ENCODE measurements around the gene MSMP.
A peak's percentile ranks its signal among the peaks of the same experiment; 100 is the strongest.

MSMP gene

GRCh38 chr9:35743880-35744518 lies 10.1 kb downstream of the MSMP start:
- no peak for FAIRE-seq

GRCh38 chr9:35743452-35743851 lies 10.6 kb downstream of the MSMP start:
- no peak for FAIRE-seq
- no peak for DNase-seq (ENCODE audit: low spot score)

More at GRCh38 chr9:35743880-35744518, 10.1 kb downstream of the MSMP start:
- no peak for DNase-seq (ENCODE audit: low spot score)

GRCh38 chr9:35741740-35742139 lies 12.3 kb downstream of the MSMP start:
- FAIRE-seq, result no peak
- DNase-seq (ENCODE audit: low spot score), result no peak

GRCh38 chr9:35740243-35740642 lies 13.8 kb downstream of the MSMP start:
- DNase-seq (ENCODE audit: low spot score), result no peak
- no peak for FAIRE-seq

GRCh38 chr9:35738924-35739323 lies 15.2 kb downstream of the MSMP start:
- FAIRE-seq (no peak), DNase-seq (ENCODE audit: low spot score) (no peak)

- no peak for DNase-seq (ENCODE audit: low spot score)
- no peak for FAIRE-seq
Observed at GRCh38 chr9:35738186-35738585, 15.9 kb downstream of the MSMP start.

GRCh38 chr9:35737143-35737542 lies 16.9 kb downstream of the MSMP start:
- no peak for FAIRE-seq
- DNase-seq (ENCODE audit: low spot score), result no peak

- FAIRE-seq (no peak), DNase-seq (ENCODE audit: low spot score) (peak; percentile 71)
Observed at GRCh38 chr9:35736201-35736633, 17.9 kb downstream of the MSMP start.

GRCh38 chr9:35734096-35734495 lies 20.0 kb downstream of the MSMP start:
- DNase-seq (ENCODE audit: low spot score) (no peak), FAIRE-seq (no peak)

GRCh38 chr9:35732800-35733541 lies 21.1 kb downstream of the MSMP start:
- no peak for FAIRE-seq

GRCh38 chr9:35732185-35732799 lies 21.8 kb downstream of the MSMP start, which contains the start of the genes CREB3 and TLN1:
CREB3 (plus strand) TSS chr9:35732666; CDS start chr9:35732773, 107 bp downstream.
TLN1 (minus strand) TSS chr9:35732195; CDS start chr9:35725694, 6,501 bp downstream.
- peak; percentile 42 for FAIRE-seq

More at GRCh38 chr9:35732800-35733541, 21.1 kb downstream of the MSMP start:
- peak; percentile 61 for DNase-seq (ENCODE audit: low spot score)

GRCh38 chr9:35731415-35732184 lies 22.5 kb downstream of the MSMP start:
- FAIRE-seq, result no peak
- DNase-seq (ENCODE audit: low spot score), result peak; percentile 20

More at GRCh38 chr9:35732185-35732799, 21.8 kb downstream of the MSMP start, which contains the start of the genes CREB3 and TLN1:
- peak; percentile 98 for DNase-seq (ENCODE audit: low spot score)

GRCh38 chr9:35730486-35730854 lies 23.6 kb downstream of the MSMP start:
- DNase-seq (ENCODE audit: low spot score) (no peak), FAIRE-seq (no peak)

- peak; percentile 85 for DNase-seq (ENCODE audit: low spot score)
- peak; percentile 72 for FAIRE-seq
Observed at GRCh38 chr9:35729700-35730485, 24.2 kb downstream of the MSMP start.

- DNase-seq (ENCODE audit: low spot score) (no peak), FAIRE-seq (no peak)
Observed at GRCh38 chr9:35729101-35729500, 25.0 kb downstream of the MSMP start.

GRCh38 chr9:35728041-35728971 lies 25.8 kb downstream of the MSMP start:
- FAIRE-seq (peak; percentile 70), DNase-seq (ENCODE audit: low spot score) (peak; percentile 77)

GRCh38 chr9:35727676-35728040 lies 26.4 kb downstream of the MSMP start:
- DNase-seq (ENCODE audit: low spot score) (no peak), FAIRE-seq (no peak)

- peak; percentile 69 for DNase-seq (ENCODE audit: low spot score)
- no peak for FAIRE-seq
Observed at GRCh38 chr9:35726931-35727330, 27.1 kb downstream of the MSMP start.

GRCh38 chr9:35725362-35725761 lies 28.7 kb downstream of the MSMP start:
- no peak for DNase-seq (ENCODE audit: low spot score)
- no peak for FAIRE-seq

Data from urothelium cell line (cell line).